H9 (cell line): ENCODE data around the gene MRPS15. TPM values are rescaled to one million over a fixed set of nuclear protein-coding genes. Genes with fewer than 3 reads are reported as not detected.

Source experiments
- DNase-seq: peaks from one replicate; pipeline ENCODE4 v3.0.0-alpha.2; 2017
- H2AFZ ChIP-seq: one replicate; pipeline ENCODE4 v1.6.1; 2013; ENCODE audit warnings: mild to moderate bottlenecking, low read length, control low read depth, moderate library complexity
- H2AK5ac ChIP-seq: 2 replicates; pipeline ENCODE4 v1.6.1; 2013; ENCODE audit warnings: low read length, control low read depth, mixed read lengths; ENCODE audit not compliant: insufficient read length
- H2BK120ac ChIP-seq: one replicate; pipeline ENCODE4 v1.6.1; 2013; ENCODE audit warnings: low read depth, mild to moderate bottlenecking, low read length, control low read depth, inconsistent platforms; ENCODE audit not compliant: poor library complexity, severe bottlenecking
- H2BK12ac ChIP-seq: 2 replicates; pipeline ENCODE4 v1.6.1; 2013; ENCODE audit warnings: low read length, control low read depth, mixed read lengths, low read depth; ENCODE audit not compliant: insufficient read length
- H2BK15ac ChIP-seq: 2 replicates; pipeline ENCODE4 v1.6.1; 2013; ENCODE audit warnings: low read depth, low read length, control low read depth
- H2BK20ac ChIP-seq: one replicate; pipeline ENCODE4 v1.6.1; 2013; ENCODE audit warnings: low read depth, mild to moderate bottlenecking, low read length, control low read depth, inconsistent platforms; ENCODE audit not compliant: poor library complexity, severe bottlenecking
- H2BK5ac ChIP-seq: 2 replicates; pipeline ENCODE4 v1.6.1; 2013; ENCODE audit warnings: low read length, control low read depth, mixed read lengths; ENCODE audit not compliant: insufficient read length
- H3K14ac ChIP-seq: 2 replicates; pipeline ENCODE4 v1.6.1; 2013; ENCODE audit warnings: low read length, control low read depth; ENCODE audit not compliant: insufficient read depth
- H3K18ac ChIP-seq: 2 replicates; pipeline ENCODE4 v1.6.1; 2013; ENCODE audit warnings: low read depth, mild to moderate bottlenecking, mixed read lengths, low read length, control low read depth; ENCODE audit not compliant: insufficient read length
- H3K23ac ChIP-seq: 2 replicates; pipeline ENCODE4 v1.6.1; 2013; ENCODE audit warnings: low read length, control low read depth, mixed read lengths, low read depth; ENCODE audit not compliant: insufficient read length
- H3K23me2 ChIP-seq: 2 replicates; pipeline ENCODE4 v1.6.1; 2013; ENCODE audit warnings: low read depth, mild to moderate bottlenecking, mixed read lengths, low read length, control low read depth; ENCODE audit not compliant: insufficient read length, poor library complexity, severe bottlenecking
- H3K27ac ChIP-seq: 2 replicates; pipeline ENCODE4 v1.5.1; 2013; ENCODE audit warnings: low read length, control low read depth, mixed read lengths, low read depth; ENCODE audit not compliant: insufficient read length
- H3K27me3 ChIP-seq: 2 replicates; pipeline ENCODE4 v1.6.1; 2013; ENCODE audit warnings: low read length, control low read depth, inconsistent platforms; ENCODE audit not compliant: insufficient read depth
- H3K4ac ChIP-seq: 2 replicates; pipeline ENCODE4 v1.6.1; 2013; ENCODE audit warnings: low read depth, mild to moderate bottlenecking, control low read depth, inconsistent platforms, low read length, moderate library complexity
- H3K4me1 ChIP-seq: 2 replicates; pipeline ENCODE4 v1.6.1; 2013; ENCODE audit warnings: low read length, control low read depth, inconsistent platforms; ENCODE audit not compliant: insufficient read depth
- H3K4me2 ChIP-seq: 2 replicates; pipeline ENCODE4 v1.6.1; 2013; ENCODE audit warnings: low read length, control low read depth, mixed read lengths; ENCODE audit not compliant: insufficient read length, insufficient read depth
- H3K56ac ChIP-seq: 2 replicates; pipeline ENCODE4 v1.6.1; 2013; ENCODE audit warnings: low read depth, mild to moderate bottlenecking, mixed read lengths, low read length, control low read depth; ENCODE audit not compliant: insufficient read length
- H3K79me1 ChIP-seq: 2 replicates; pipeline ENCODE4 v1.6.1; 2013; ENCODE audit warnings: low read depth, mild to moderate bottlenecking, moderate library complexity, low read length, control low read depth, inconsistent platforms; ENCODE audit not compliant: insufficient read depth, poor library complexity, severe bottlenecking
- H3K79me2 ChIP-seq: 2 replicates; pipeline ENCODE4 v1.6.1; 2013; ENCODE audit warnings: low read length, control low read depth, inconsistent platforms; ENCODE audit not compliant: insufficient read depth
- H3K9ac ChIP-seq: 2 replicates; pipeline ENCODE4 v1.6.1; 2013; ENCODE audit warnings: low read length, control low read depth, mixed read lengths; ENCODE audit not compliant: insufficient read length; ENCODE audit errors: extremely low read depth
- H3K9me3 ChIP-seq: one replicate; pipeline ENCODE4 v1.6.1; 2013; ENCODE audit warnings: low read depth, low read length, inconsistent platforms; ENCODE audit not compliant: control insufficient read depth
- H3T11ph ChIP-seq: one replicate; pipeline ENCODE4 v1.6.1; 2013; ENCODE audit warnings: mild to moderate bottlenecking, low read length, control low read depth, inconsistent platforms
- H4K20me1 ChIP-seq: one replicate; pipeline ENCODE4 v1.6.1; 2013; ENCODE audit not compliant: control insufficient read depth, insufficient read length, insufficient read depth
- H4K5ac ChIP-seq: 2 replicates; pipeline ENCODE4 v1.6.1; 2013; ENCODE audit warnings: low read depth, mild to moderate bottlenecking, mixed read lengths, low read length, control low read depth; ENCODE audit not compliant: insufficient read length
- H4K8ac ChIP-seq: replicated peaks from 2 replicates; pipeline ENCODE4 v1.6.1; 2013; ENCODE audit warnings: low read length, control low read depth, mixed read lengths, low read depth; ENCODE audit not compliant: insufficient read length
- H4K91ac ChIP-seq: 2 replicates; pipeline ENCODE4 v1.6.1; 2013; ENCODE audit warnings: low read depth, mild to moderate bottlenecking, moderate library complexity, mixed read lengths, low read length, control low read depth; ENCODE audit not compliant: insufficient read length
- H3K27ac Mint-ChIP-seq, 3 experiments: 2 replicates in 2 of 3; 3 replicates in 1 of 3; pipeline ENCODE4 v1.8.0; 2020 to 2021; ENCODE audit warnings: mixed read lengths in 3 of 3, mild to moderate bottlenecking in 1 of 3, moderate library complexity in 1 of 3
- H3K27me3 Mint-ChIP-seq: 2 replicates; pipeline ENCODE4 v1.8.0; 2021; ENCODE audit warnings: low read depth, mild to moderate bottlenecking, moderate library complexity, mixed read lengths
- H3K36me3 Mint-ChIP-seq, 3 experiments: 2 replicates in 2 of 3; 3 replicates in 1 of 3; pipeline ENCODE4 v1.8.0; 2020 to 2021; ENCODE audit warnings: low read depth in 3 of 3, mixed read lengths in 3 of 3; ENCODE audit not compliant: insufficient read depth in 1 of 3
- H3K4me1 Mint-ChIP-seq, 2 experiments: 2 replicates each; pipeline ENCODE4 v1.8.0; 2020; ENCODE audit warnings: mixed read lengths in 2 of 2
- H3K4me3 Mint-ChIP-seq, 2 experiments: 2 replicates in 1 of 2; 3 replicates in 1 of 2; pipeline ENCODE4 v1.8.0; 2020 to 2021; ENCODE audit warnings: mild to moderate bottlenecking in 2 of 2, mixed read lengths in 2 of 2, moderate library complexity in 1 of 2
- H3K9me3 Mint-ChIP-seq, 2 experiments: 2 replicates in 1 of 2; 3 replicates in 1 of 2; pipeline ENCODE4 v1.8.0; 2020; ENCODE audit warnings: mild to moderate bottlenecking in 2 of 2, mixed read lengths in 2 of 2, moderate library complexity in 1 of 2
- WGBS: extraction: QIAGEN DNeasy Blood & Tissue Kit; methylation state at CpG from one replicate; pipeline ENCODE4 v1.1.7; 2013; ENCODE audit warnings: missing lambda C conversion rate, low lambda C conversion rate, mixed read lengths; ENCODE audit not compliant: insufficient read length; ENCODE audit errors: extremely low coverage; 5-methylcytosine and 5-hydroxymethylcytosine counted together
- total RNA-seq: library from RNA; stranded (reverse); gene quantifications from 2 replicates; pipeline ENCODE4 v1.2.1, GENCODE V29; 2021
- TF ChIP-seq, protein P1 (sequence below): fragments of 200-600 bp; sonication (generic); conservative IDR thresholded peaks from 3 replicates; pipeline ENCODE4 v1.8.0; 2021; ENCODE audit warnings: antibody characterized with exemption, mild to moderate bottlenecking

Gene MRPS15
- total RNA-seq, 1 experiment from 2014 or later = 111 TPM

DNA sequence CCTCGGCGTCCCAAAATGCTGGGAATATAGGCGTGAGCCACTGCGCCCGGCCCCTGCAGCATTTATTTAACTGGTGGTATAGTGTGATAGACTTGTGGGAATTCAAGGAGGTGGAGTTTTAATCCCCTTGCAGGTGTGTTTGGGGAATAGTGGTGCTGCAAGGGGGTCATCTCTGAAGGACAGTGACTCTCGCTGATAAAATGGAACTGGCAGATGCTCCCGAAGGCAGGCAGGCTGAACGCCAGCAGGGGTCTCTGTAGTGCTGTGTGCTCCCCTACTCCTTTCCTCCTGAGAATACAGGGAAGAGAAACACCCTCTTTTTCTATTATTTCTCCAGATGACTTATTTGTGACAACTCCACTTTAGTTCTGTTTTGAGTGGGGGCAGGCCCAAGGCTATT is 17.9 kb downstream of the MRPS15 start:
- Histone ChIP-seq H2BK5ac (no peak overlapping the region), H3K9me3 (no peaks in the 10 kb centered on the region), H3K23me2 (peaks cover 9% of the 10 kb centered on the region), H4K20me1 (no peaks in the 10 kb centered on the region), H3K27me3 (no peaks in the 10 kb centered on the region), H2AFZ (no peak overlapping the region), H3K9ac (no peak overlapping the region), H3K27ac (no peak overlapping the region), H4K91ac (no peak overlapping the region), H2BK120ac (no peak overlapping the region), H3K23ac (no peak overlapping the region), H3K4ac (no peak overlapping the region), H3K56ac (no peak overlapping the region), H3K79me2 (no peaks in the 10 kb centered on the region), H3K14ac (no peak overlapping the region), H4K8ac (no peak overlapping the region), H2AK5ac (no peak overlapping the region), H2BK20ac (no peak overlapping the region), H3K18ac (no peak overlapping the region), H2BK15ac (no peak overlapping the region), H2BK12ac (no peak overlapping the region), H3K4me2 (no peak overlapping the region), H3T11ph (no peak overlapping the region), H3K4me1 (no peaks in the 10 kb centered on the region), H4K5ac (no peak overlapping the region), H3K79me1 (no peaks in the 10 kb centered on the region)
- Mint-ChIP-seq H3K27ac (peak overlapping the region; percentile 33 to 77 (median 36); a peak in 2 of 7 replicates), H3K27me3 (peaks cover 1% of the 10 kb centered on the region; the same call in 1 of the 2 replicates), H3K36me3 (no peaks in the 10 kb centered on the region), H3K4me3 (peak overlapping the region in 1 of 2 experiments; percentile 4; a peak in 1 of 5 replicates), H3K4me1 (peaks cover 10 to 15% of the 10 kb centered on the region in 2 experiments), H3K9me3 (no peaks in the 10 kb centered on the region)
- TF ChIP-seq, protein P1, sequence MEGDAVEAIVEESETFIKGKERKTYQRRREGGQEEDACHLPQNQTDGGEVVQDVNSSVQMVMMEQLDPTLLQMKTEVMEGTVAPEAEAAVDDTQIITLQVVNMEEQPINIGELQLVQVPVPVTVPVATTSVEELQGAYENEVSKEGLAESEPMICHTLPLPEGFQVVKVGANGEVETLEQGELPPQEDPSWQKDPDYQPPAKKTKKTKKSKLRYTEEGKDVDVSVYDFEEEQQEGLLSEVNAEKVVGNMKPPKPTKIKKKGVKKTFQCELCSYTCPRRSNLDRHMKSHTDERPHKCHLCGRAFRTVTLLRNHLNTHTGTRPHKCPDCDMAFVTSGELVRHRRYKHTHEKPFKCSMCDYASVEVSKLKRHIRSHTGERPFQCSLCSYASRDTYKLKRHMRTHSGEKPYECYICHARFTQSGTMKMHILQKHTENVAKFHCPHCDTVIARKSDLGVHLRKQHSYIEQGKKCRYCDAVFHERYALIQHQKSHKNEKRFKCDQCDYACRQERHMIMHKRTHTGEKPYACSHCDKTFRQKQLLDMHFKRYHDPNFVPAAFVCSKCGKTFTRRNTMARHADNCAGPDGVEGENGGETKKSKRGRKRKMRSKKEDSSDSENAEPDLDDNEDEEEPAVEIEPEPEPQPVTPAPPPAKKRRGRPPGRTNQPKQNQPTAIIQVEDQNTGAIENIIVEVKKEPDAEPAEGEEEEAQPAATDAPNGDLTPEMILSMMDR = peak; percentile 72
- peak; percentile 81 for DNase-seq
- WGBS = no CpG with 5 or more reads among the region's 8 CpGs
